GM19463 (cell line): ENCODE results near the gene LSG1.
"Not testable (repeated sequence)": the region's sequence is repeated elsewhere in the genome, so short reads cannot be mapped to it uniquely, and the experiment has no call there.

ENCODE experiments used
- ATAC-seq: cut with Tn5 transposase; IDR thresholded peaks from one replicate; pipeline ENCODE4 v1.9.1; 2021; ENCODE audit warnings: mild to moderate bottlenecking, moderate library complexity; ENCODE audit not compliant: unreplicated experiment

LSG1 gene

GRCh38 chr3:194619741-194620140 lies 52.2 kb downstream of the LSG1 start:
- ATAC-seq, result no peak

- no peak for ATAC-seq
Observed at GRCh38 chr3:194618858-194619608, 53.0 kb downstream of the LSG1 start.

DNA sequence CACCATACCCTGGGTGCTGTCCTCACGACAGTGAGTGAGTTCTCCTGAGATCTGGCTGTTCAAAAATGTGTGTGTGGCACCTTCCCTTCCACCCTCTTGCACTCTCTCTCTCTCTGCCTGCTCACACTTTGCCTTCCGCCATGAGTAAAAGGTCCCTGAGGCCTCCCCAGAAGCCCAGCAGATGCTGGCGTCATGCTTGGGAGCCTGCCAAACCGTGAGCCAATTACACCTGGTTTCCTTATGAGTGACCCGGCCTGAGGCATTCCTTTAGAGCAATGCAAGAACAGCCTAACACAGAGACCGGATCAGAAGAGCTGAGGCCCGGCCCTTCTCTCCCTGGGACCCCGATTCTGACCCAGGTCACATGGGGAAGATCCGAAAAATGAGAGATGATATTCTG lies 54.2 kb downstream of the LSG1 start:
- ATAC-seq, result no peak

- ATAC-seq, result no peak
Observed at GRCh38 chr3:194617143-194617671, 54.8 kb downstream of the LSG1 start.

GRCh38 chr3:194615226-194615625 lies 56.8 kb downstream of the LSG1 start:
- no peak for ATAC-seq

- ATAC-seq, result no peak
Observed at GRCh38 chr3:194612221-194612620, 59.8 kb downstream of the LSG1 start.

DNA sequence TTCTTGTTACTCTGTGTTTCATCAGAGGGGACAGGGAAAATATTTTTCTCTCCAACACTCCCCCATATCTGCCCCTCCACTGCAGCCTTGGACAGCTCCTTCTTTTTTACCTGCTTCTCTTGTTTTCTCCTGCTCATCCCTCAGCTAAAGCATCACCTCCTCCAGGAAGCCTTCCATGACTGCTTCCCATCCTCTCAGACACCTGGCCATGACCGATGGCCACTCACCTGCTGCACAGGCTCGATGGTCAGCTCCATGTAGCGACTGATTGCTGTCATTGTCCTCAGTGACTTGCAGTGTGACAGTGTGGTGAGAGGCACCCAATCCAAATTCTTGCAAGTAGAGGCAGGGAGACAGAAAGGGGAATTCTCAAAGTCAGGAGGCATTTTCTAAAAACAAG lies 61.3 kb downstream of the LSG1 start:
- no peak for ATAC-seq

- ATAC-seq, result no peak
Observed at GRCh38 chr3:194609601-194610000, 62.4 kb downstream of the LSG1 start.

DNA sequence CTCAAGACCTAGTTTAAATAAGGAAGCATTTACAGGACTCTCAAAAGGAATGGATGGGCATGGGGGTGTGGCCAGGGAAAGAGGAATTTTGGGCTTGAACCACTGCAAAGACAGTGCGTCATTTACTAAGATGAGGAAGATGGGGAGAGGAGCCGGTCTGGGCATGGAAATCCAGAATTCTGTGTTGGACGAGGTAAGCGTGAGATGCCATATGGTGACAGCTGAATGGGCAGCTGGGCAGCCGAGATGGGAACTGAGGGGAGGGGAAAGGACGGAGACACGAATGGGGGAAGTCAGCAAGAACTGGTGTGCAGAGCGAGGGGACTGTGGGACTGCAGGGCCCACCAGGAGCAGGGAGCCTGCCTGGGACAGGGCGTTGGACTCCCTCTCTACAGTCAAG lies 63.0 kb downstream of the LSG1 start:
- ATAC-seq, result no peak

GRCh38 chr3:194607592-194608389 lies 64.2 kb downstream of the LSG1 start:
- no peak for ATAC-seq

DNA sequence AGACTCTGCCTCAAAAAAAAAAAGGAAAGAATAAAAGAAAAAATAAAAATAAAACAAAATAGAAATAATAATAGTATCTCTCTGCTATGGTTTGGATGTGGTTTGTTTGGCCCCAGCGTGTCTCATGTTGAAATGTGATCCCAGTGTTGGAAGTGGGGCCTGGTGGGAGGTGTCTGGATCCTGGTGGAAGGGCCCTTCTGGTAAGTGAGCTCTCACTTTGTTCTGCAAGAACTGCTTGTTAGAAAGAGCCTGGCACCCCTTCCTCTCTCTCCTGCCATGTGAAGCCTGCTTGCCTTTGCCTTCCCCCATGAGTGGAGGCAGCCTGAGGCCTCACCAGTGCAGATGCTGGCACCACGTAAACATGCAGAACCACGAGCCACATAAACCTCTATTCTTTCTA lies 65.0 kb downstream of the LSG1 start:
- ATAC-seq, result no peak

GRCh38 chr3:194606163-194606562 lies 65.8 kb downstream of the LSG1 start:
- no peak for ATAC-seq

DNA sequence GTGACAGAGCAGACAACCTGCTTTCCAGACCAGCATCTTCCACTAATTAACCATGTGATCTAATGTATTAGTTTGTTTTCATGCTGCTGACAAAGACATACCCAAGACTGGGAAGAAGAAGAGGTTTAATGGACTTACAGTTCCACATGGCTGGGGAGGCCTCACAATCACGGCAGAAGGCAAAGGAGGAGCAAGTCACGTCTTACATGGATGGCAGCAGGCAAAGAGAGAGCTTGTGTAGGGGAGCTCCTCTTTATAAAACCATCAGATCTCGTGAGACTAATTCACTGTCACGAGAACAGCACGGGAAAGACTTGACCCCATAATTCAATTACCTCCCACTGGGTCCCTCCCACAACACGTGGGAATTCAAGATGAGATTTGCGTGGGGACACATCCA lies 66.7 kb downstream of the LSG1 start:
- not testable (repeated sequence) for ATAC-seq

DNA sequence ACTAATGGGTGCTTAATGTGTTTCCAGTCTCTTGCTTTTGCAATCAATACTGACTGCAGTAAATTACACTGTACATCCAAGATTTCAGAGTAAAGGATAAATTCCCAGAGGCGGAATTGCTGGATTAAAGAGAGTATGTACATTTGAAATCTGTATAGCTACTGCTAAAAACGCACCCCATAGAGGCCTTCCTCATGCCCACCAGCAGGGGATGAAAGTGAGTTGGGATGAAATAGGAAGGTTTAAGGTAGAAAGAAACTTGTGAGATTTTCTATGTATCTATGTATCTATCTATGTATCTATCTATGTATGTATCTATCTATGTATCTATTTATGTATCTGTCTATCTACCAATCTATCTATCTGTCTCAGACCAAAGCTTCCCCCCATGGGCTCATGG lies 67.2 kb downstream of the LSG1 start:
- no peak for ATAC-seq

DNA sequence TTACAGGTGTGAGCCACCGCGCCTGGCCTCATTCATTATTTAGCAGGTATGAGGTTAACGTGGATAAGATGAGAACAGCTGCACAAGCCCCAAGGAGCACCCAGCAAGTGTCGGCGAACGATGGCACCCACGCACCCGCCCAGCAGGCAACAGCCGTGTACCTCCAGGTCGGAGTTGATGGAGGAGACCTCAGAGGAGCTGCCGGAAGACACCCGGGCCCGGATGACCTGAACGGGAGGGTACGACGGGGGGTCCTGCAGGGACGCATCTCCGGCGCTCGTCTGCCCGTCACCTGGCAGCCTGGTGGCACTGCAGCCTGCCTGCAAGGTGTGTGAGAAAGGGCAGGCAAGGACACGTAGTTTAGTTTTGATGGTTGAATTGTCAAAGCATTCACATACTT lies 67.9 kb downstream of the LSG1 start:
- no peak for ATAC-seq

DNA sequence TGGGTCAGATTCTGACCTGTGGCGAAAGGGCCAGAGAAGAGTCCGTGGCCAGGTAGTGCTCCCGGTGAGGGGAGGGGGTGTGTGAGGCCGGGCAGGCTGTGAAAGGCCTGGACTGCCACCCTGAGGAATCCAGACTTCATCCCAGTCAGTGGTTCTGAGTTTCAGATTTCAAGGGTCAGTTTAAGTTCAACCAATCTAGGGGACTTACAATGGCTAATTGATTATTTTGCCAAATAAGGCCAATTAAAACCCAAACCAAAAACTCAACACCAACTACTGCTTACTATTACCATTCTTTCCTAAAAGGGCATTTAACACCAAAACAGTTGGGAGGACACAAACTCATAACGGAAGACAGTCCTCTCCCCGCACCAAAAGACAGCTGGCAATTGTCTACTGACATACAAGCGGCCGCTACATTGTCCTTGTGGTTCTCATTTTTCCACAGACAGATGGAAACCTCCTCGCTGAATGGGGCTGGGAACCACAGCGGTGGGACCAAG lies 69.3 kb downstream of the LSG1 start:
- no peak for ATAC-seq

DNA sequence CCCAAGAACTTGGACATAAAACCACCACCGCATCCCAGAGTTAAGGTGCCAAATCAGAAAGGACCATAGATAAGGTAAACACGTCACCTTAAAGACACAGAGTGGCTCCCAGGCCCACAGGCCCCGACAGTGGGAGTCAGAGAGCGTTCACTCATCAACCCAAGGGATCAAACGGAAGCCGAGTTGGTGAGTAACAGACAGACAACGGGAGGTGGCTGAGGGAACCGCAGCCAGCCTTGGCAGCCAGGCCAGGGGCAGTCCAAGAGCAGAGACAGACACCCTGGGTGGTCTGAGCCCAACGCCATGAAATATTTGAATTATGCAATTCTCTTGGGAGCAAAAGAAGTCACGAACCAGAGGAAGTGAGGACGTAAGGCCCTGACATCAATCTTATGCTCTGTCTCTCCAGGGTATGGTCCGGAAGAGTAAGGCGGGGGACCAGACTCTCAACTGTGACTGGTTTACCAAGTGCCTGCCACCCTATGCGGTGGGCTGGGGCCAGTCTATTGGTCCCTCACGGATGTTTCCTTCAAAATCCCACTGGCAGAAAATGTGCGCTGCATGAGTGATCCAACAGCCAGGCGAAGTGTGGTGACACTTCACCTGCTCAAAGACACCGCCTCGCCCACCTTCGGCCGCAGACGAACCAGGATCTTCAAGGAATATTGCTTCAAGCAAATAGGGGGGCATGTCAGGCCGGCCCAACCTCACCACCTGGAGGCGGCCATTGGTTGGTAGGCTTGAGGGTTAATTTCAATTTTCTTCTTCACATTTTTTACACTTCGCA lies 73.0 kb downstream of the LSG1 start:
- no peak for ATAC-seq

DNA sequence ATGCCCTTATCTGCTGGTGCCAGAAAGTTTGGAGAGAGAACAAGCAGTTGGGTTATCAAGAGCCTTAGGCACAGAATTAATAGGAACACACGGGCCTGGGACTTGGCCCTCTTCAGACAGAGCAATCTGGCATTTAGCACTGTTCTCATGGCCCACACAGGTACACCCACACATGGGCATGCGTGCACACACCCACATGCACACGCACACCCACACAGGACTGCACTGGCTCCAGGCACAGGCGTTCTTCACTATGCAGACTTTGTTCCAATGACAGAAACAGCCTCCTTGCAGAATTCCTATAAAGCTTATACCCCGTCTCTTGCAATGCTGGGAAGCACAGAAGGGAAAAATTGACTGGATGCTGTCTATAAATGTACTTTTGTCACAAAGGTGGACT lies 75.1 kb downstream of the LSG1 start:
- no peak for ATAC-seq

DNA sequence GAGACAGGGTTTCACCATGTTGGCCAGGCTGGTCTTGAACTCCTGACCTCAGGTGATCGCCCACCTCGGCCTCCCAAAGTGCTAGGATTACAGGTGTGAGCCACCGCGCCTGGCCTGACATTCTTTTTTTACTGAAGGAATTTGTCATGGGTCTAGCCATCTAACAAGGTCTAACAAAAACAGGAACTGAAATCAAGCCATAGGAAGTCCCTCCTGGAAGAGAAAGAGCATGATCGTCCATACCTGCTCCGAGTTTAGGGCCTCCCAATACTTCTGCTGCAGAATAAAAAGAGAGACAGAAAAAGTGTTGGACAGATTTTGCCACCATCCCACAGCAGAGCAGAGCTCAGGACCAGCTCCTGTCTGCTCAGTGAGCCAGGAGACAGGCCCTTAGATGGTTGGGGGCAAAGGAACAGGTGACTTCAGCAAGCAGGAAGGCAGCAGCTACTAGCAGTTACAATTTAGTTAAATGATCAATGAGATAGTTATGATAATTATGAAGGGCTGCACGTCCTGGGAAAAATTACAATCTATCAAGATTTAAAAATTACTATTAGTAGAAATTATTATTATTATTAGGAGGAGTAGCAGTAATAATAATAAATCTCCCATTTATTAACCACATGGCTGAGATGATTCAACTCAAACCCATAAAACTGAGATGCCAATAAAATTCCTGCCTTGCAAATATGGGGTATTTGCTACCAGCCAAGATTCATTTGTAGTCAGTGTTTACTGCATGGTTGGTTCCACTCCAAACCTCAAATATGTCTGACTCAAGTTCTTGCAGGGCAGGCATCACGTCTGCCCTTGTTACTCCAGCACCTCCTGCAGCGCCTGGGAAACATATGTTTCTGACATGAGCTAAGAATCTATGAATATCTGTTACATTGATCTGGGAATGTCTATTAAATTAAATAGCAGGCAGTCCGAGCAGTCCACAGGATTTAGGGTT lies 78.9 kb downstream of the LSG1 start:
- no peak for ATAC-seq
